ENCODE data around the gene GJC2.

DNA sequence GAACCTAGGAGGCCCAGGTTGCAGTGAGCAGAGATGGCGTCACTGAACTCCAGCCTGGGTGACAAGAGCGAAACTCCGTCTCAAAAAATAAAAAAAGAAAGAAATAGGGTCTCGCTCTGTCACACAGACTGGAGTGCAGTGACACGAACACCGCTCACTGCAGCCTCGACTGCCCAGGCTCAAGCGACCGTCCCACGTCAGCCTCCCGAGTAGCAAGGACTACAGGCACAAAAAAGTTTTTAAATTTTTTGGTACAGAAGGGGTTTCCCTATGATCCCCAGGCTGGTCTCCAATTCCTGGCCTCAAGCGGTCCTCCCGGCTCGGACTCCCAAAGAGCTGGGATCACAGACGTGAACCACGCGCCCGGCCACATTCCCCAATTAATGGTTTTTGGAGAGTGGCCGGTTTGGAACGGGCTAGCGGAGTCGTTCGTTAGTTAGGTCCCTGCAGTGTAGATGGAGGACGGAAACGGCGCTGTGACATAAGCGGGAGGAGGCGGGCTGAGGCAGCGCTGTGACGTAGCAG is 10.3 kb upstream of the GJC2 start:
- TF ChIP-seq POLR2A (IDR thresholded peaks at IDR 0.05; ENCODE audit: borderline replicate concordance, extremely low read depth, insufficient read depth, insufficient read length) (peak; percentile 40), TCF7L2 (IDR thresholded peaks at IDR 0.05; ENCODE audit: borderline replicate concordance, extremely low read depth, insufficient read depth, insufficient read length) (no peak), FOSL1 (IDR thresholded peaks at IDR 0.05; ENCODE audit: low read depth) (no peak), CEBPB (IDR thresholded peaks at IDR 0.05; ENCODE audit: low read depth) (no peak), ZFX (IDR thresholded peaks at IDR 0.05) (no peak), POLR2AphosphoS5 (IDR thresholded peaks at IDR 0.05; ENCODE audit: low read depth, low read length) (no peak; the same call in 1 of the 2 replicates), EZH2 (IDR thresholded peaks at IDR 0.05) (no peak), RAD21 (IDR thresholded peaks at IDR 0.05; ENCODE audit: low read depth) (no peak), SRF (IDR thresholded peaks at IDR 0.05; ENCODE audit: low read depth) (no peak), REST (IDR thresholded peaks at IDR 0.05; ENCODE audit: low read depth) (no peak), SP1 (IDR thresholded peaks at IDR 0.05; ENCODE audit: low read depth) (no peak), ZNF274 (IDR thresholded peaks at IDR 0.05; ENCODE audit: low read depth, low read length) (no peak)
- TF ChIP-seq, protein P1, sequence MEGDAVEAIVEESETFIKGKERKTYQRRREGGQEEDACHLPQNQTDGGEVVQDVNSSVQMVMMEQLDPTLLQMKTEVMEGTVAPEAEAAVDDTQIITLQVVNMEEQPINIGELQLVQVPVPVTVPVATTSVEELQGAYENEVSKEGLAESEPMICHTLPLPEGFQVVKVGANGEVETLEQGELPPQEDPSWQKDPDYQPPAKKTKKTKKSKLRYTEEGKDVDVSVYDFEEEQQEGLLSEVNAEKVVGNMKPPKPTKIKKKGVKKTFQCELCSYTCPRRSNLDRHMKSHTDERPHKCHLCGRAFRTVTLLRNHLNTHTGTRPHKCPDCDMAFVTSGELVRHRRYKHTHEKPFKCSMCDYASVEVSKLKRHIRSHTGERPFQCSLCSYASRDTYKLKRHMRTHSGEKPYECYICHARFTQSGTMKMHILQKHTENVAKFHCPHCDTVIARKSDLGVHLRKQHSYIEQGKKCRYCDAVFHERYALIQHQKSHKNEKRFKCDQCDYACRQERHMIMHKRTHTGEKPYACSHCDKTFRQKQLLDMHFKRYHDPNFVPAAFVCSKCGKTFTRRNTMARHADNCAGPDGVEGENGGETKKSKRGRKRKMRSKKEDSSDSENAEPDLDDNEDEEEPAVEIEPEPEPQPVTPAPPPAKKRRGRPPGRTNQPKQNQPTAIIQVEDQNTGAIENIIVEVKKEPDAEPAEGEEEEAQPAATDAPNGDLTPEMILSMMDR (IDR thresholded peaks at IDR 0.05 in 2 of 3, conservative IDR thresholded peaks at IDR 0.05 in 1 of 3; ENCODE audit: borderline replicate concordance in 1 of 3, insufficient read depth in 1 of 3, low read depth in 2 of 3, low read length in 2 of 3), result no peak

All from HCT116 (cell line).